Neural progenitor cell (in vitro differentiated cells): Measurements from ENCODE around the gene N4BP2. TPM values are rescaled to one million over a fixed set of nuclear protein-coding genes. Genes with fewer than 3 reads are reported as not detected.

Experiments
- DNase-seq: peaks from one replicate; pipeline ENCODE4 v3.0.0-alpha.2; 2016; ENCODE audit warnings: low spot score
- H2AFZ ChIP-seq: fragments of 200-600 bp; sonication (generic); replicated peaks from 2 replicates; pipeline ENCODE4 v1.6.1; 2016; ENCODE audit warnings: antibody characterized with exemption
- H3F3A ChIP-seq: fragments of 200-600 bp; sonication (generic); 2 replicates; pipeline ENCODE4 v1.6.1; 2016; ENCODE audit warnings: antibody characterized with exemption, low read depth
- H3K27ac ChIP-seq: fragments of 200-600 bp; sonication (generic); 2 replicates; pipeline ENCODE4 v1.5.1; 2016; ENCODE audit warnings: mild to moderate bottlenecking
- H3K27me3 ChIP-seq: fragments of 200-600 bp; sonication (generic); 2 replicates; pipeline ENCODE4 v1.6.1; 2016; ENCODE audit warnings: mild to moderate bottlenecking, moderate library complexity
- H3K36me3 ChIP-seq: fragments of 200-600 bp; sonication (generic); 2 replicates; pipeline ENCODE4 v1.5.1; 2016
- H3K4me1 ChIP-seq: fragments of 200-600 bp; sonication (generic); 2 replicates; pipeline ENCODE4 v1.6.1; 2016; ENCODE audit warnings: mixed run types
- H3K4me2 ChIP-seq: fragments of 200-600 bp; sonication (generic); 2 replicates; pipeline ENCODE4 v1.6.1; 2016
- H3K4me3 ChIP-seq: fragments of 200-600 bp; sonication (generic); 2 replicates; pipeline ENCODE4 v1.5.1; 2016
- H3K79me2 ChIP-seq: fragments of 200-600 bp; sonication (generic); 2 replicates; pipeline ENCODE4 v1.6.1; 2016; ENCODE audit warnings: low read depth
- H3K9ac ChIP-seq: fragments of 200-600 bp; sonication (generic); 2 replicates; pipeline ENCODE4 v1.6.1; 2016
- H3K9me3 ChIP-seq: fragments of 200-600 bp; sonication (generic); 2 replicates; pipeline ENCODE4 v1.5.1; 2016; ENCODE audit warnings: low read depth
- H4K20me1 ChIP-seq: fragments of 200-600 bp; sonication (generic); 2 replicates; pipeline ENCODE4 v1.6.1; 2016; ENCODE audit warnings: low read depth
- H3K27ac Mint-ChIP-seq: 3 replicates; pipeline ENCODE4 v1.8.0; 2021; ENCODE audit warnings: mixed read lengths
- H3K27me3 Mint-ChIP-seq: 2 replicates; pipeline ENCODE4 v1.8.0; 2022; ENCODE audit warnings: low read depth, mild to moderate bottlenecking, inconsistent platforms, moderate library complexity, mixed read lengths; ENCODE audit not compliant: insufficient read depth
- H3K36me3 Mint-ChIP-seq: 3 replicates; pipeline ENCODE4 v1.8.0; 2021; ENCODE audit warnings: mixed read lengths
- H3K4me1 Mint-ChIP-seq: 3 replicates; pipeline ENCODE4 v1.8.0; 2021; ENCODE audit warnings: mixed read lengths
- H3K4me3 Mint-ChIP-seq: 3 replicates; pipeline ENCODE4 v1.8.0; 2021; ENCODE audit warnings: mild to moderate bottlenecking, moderate library complexity, mixed read lengths
- H3K9me3 Mint-ChIP-seq: 3 replicates; pipeline ENCODE4 v1.8.0; 2020; ENCODE audit warnings: mixed read lengths
- CTCF ChIP-seq: fragments of 200-600 bp; sonication (generic); IDR thresholded peaks from 2 replicates; pipeline ENCODE4 v1.5.1; 2017; ENCODE audit warnings: antibody characterized with exemption, mild to moderate bottlenecking
- EZH2 ChIP-seq: fragments of 200-600 bp; sonication (generic); IDR thresholded peaks from 2 replicates; pipeline ENCODE4 v1.6.1; 2017; ENCODE audit warnings: antibody characterized with exemption, mild to moderate bottlenecking, moderate library complexity
- EZH2phosphoT487 ChIP-seq: fragments of 200-600 bp; sonication (generic); IDR thresholded peaks from 2 replicates; pipeline ENCODE4 v1.6.1; 2017; ENCODE audit warnings: antibody characterized with exemption
- total RNA-seq: library from RNA; depleted of rRNA; stranded (reverse); fragments of >200 nt; gene quantifications from 2 replicates; pipeline ENCODE4 v1.2.3, GENCODE V29; 2015; ENCODE audit warnings: low replicate concordance

The N4BP2 gene
- total RNA-seq, 1 donor from 2014 or later: 80.9 TPM

GRCh38 chr4:40119344-40119743 is 62.7 kb downstream of the N4BP2 start:
- H3K79me2 ChIP-seq: no peaks in the 10 kb centered on the region
- no peak overlapping the region for H3K4me2 ChIP-seq
- no peak overlapping the region for H3K27ac Mint-ChIP-seq
- no peaks in the 10 kb centered on the region for H3K4me1 ChIP-seq
- peaks cover 7% of the 10 kb centered on the region for H3K4me1 Mint-ChIP-seq
- H3K27ac ChIP-seq: no peak overlapping the region
- no peaks in the 10 kb centered on the region for H3F3A ChIP-seq
- no peak overlapping the region for H3K4me3 Mint-ChIP-seq
- no peaks in the 10 kb centered on the region for H3K9me3 ChIP-seq
- H2AFZ ChIP-seq: no peak overlapping the region
- H3K9me3 Mint-ChIP-seq: no peaks in the 10 kb centered on the region
- no peak overlapping the region for H3K4me3 ChIP-seq
- no peak overlapping the region for H3K9ac ChIP-seq
- peaks cover 2% of the 10 kb centered on the region for H3K27me3 Mint-ChIP-seq
- DNase-seq: no peak
- peaks cover 34% of the 10 kb centered on the region for H3K36me3 ChIP-seq
- no peaks in the 10 kb centered on the region for H4K20me1 ChIP-seq
- no peaks in the 10 kb centered on the region for H3K27me3 ChIP-seq
- H3K36me3 Mint-ChIP-seq: peaks cover 28% of the 10 kb centered on the region
- TF ChIP-seq EZH2phosphoT487: no peak
- no peak for TF ChIP-seq EZH2
- TF ChIP-seq CTCF: no peak

- no peaks in the 10 kb centered on the region for H3K9me3 Mint-ChIP-seq
- peaks cover 34% of the 10 kb centered on the region for H3K36me3 Mint-ChIP-seq
- no peak overlapping the region for H3K27ac Mint-ChIP-seq
- Histone ChIP-seq H3K9me3 (no peaks in the 10 kb centered on the region), H3K27ac (no peak overlapping the region), H3K4me1 (no peaks in the 10 kb centered on the region), H3F3A (no peaks in the 10 kb centered on the region), H2AFZ (no peak overlapping the region), H3K27me3 (no peaks in the 10 kb centered on the region), H3K79me2 (no peaks in the 10 kb centered on the region), H3K4me3 (no peak overlapping the region), H3K36me3 (peaks cover 28% of the 10 kb centered on the region), H3K4me2 (no peak overlapping the region), H4K20me1 (no peaks in the 10 kb centered on the region), H3K9ac (no peak overlapping the region)
- TF ChIP-seq EZH2 (no peak), EZH2phosphoT487 (no peak), CTCF (no peak)
- H3K27me3 Mint-ChIP-seq: no peaks in the 10 kb centered on the region
- no peak overlapping the region for H3K4me3 Mint-ChIP-seq
- peaks cover 7% of the 10 kb centered on the region for H3K4me1 Mint-ChIP-seq
- no peak for DNase-seq
Observed at GRCh38 chr4:40121515-40121914, 64.9 kb downstream of the N4BP2 start.

- Mint-ChIP-seq H3K27me3 (no peaks in the 10 kb centered on the region), H3K36me3 (peaks cover 28% of the 10 kb centered on the region), H3K4me1 (peaks cover 7% of the 10 kb centered on the region), H3K4me3 (no peak overlapping the region), H3K9me3 (no peaks in the 10 kb centered on the region), H3K27ac (no peak overlapping the region)
- no peaks in the 10 kb centered on the region for H3K27me3 ChIP-seq
- H3K4me3 ChIP-seq: no peak overlapping the region
- no peak overlapping the region for H3K27ac ChIP-seq
- H2AFZ ChIP-seq: no peak overlapping the region
- no peaks in the 10 kb centered on the region for H3K79me2 ChIP-seq
- no peak overlapping the region for H3K4me2 ChIP-seq
- no peaks in the 10 kb centered on the region for H3F3A ChIP-seq
- H3K36me3 ChIP-seq: peaks cover 18% of the 10 kb centered on the region
- DNase-seq: no peak
- H4K20me1 ChIP-seq: no peaks in the 10 kb centered on the region
- H3K4me1 ChIP-seq: no peaks in the 10 kb centered on the region
- H3K9ac ChIP-seq: no peak overlapping the region
- TF ChIP-seq CTCF (no peak), EZH2 (no peak), EZH2phosphoT487 (no peak)
- H3K9me3 ChIP-seq: no peaks in the 10 kb centered on the region
Observed at GRCh38 chr4:40122941-40123340, 66.3 kb downstream of the N4BP2 start.
